Mucosa of descending colon (tissue), 3 donors: ENCODE data around the gene KMT5C. TPM values are rescaled to one million over a fixed set of nuclear protein-coding genes. Genes with fewer than 3 reads are reported as not detected.
A peak's percentile ranks its signal among the peaks of the same experiment; 100 is the strongest.

Experiments used
- ATAC-seq: fragments of 200-7000 bp; cut with Tn5 transposase; one replicate; pipeline ENCODE4 v1.9.1; 2020; ENCODE audit warnings: mild to moderate bottlenecking, moderate library complexity
- DNase-seq, 3 donors: peaks; one replicate each; pipeline ENCODE4 v3.0.0-alpha.2; 2020
- H3K36me3 ChIP-seq: fragments of 200-600 bp; one replicate; pipeline ENCODE4 v1.8.0; 2021; ENCODE audit warnings: low read depth, mild to moderate bottlenecking
- H3K4me1 ChIP-seq: fragments of 200-600 bp; one replicate; pipeline ENCODE4 v1.8.0; 2021; ENCODE audit warnings: low read depth, mild to moderate bottlenecking
- H3K4me3 ChIP-seq: fragments of 200-600 bp; one replicate; pipeline ENCODE4 v1.8.0; 2021; ENCODE audit warnings: mild to moderate bottlenecking
- H3K9me3 ChIP-seq: fragments of 200-600 bp; one replicate; pipeline ENCODE4 v1.8.0; 2021; ENCODE audit warnings: mild to moderate bottlenecking
- CTCF ChIP-seq: fragments of 200-600 bp; IDR thresholded peaks from one replicate; pipeline ENCODE4 v1.8.0; 2022; ENCODE audit warnings: antibody characterized with exemption, mild to moderate bottlenecking
- intact Hi-C, 2 donors: fragments of 100-400 bp; cut with DNase I in 1 of 2; cut with micrococcal nuclease in 1 of 2; formaldehyde crosslinking; loops; one replicate each; pipeline versions ENCODE4 v1.11.0 to v1.11.1; 2022; cut with DNase I, micrococcal nuclease
- total RNA-seq, 3 donors: library from RNA; stranded (reverse); fragmentation: NEBNext Ultra II Directional in 2 of 3; extraction: Animal tissue kit (Norgen Biotek cat#: 25700) in 2 of 3; gene quantifications; one replicate each; pipeline versions ENCODE4 v1.2.1 to v1.2.4, GENCODE V29; 2021 to 2023
- donor health status: DM: no; HTN: no; CAD: no; lungs with moderate emphysema.
- donor health status: DM: no; HTN: no; CAD: no.
- donor health status: DM: no; HTN: yes; CAD: no.

KMT5C gene
- total RNA-seq, 3 donors from 2014 or later, result 14.7 to 19.3 (median 16.5) TPM

GRCh38 chr19:55345101-55345817 is 5.6 kb downstream of the KMT5C start:
- no peak for ATAC-seq
- DNase-seq, result no peak
- Histone ChIP-seq H3K4me1 (peaks cover 19% of the 10 kb centered on the region), H3K4me3 (no peak overlapping the region), H3K36me3 (no peaks in the 10 kb centered on the region), H3K9me3 (no peaks in the 10 kb centered on the region)
- intact Hi-C loops, result no loop called here
- TF ChIP-seq CTCF, result no peak

- Histone ChIP-seq H3K36me3 (no peaks in the 10 kb centered on the region), H3K4me1 (peaks cover 13% of the 10 kb centered on the region), H3K9me3 (no peaks in the 10 kb centered on the region), H3K4me3 (no peak overlapping the region)
- DNase-seq (peak; percentile 72 to 84 (median 78)), ATAC-seq (peak; percentile 72)
- intact Hi-C loops, result no loop called here
- TF ChIP-seq CTCF, result no peak
Measured at GRCh38 chr19:55345818-55346724, 6.4 kb downstream of the KMT5C start.

GRCh38 chr19:55346725-55347441 is 7.2 kb downstream of the KMT5C start:
- Histone ChIP-seq H3K4me3 (no peak overlapping the region), H3K36me3 (no peaks in the 10 kb centered on the region), H3K9me3 (no peaks in the 10 kb centered on the region), H3K4me1 (peaks cover 8% of the 10 kb centered on the region)
- intact Hi-C loops, result no loop called here
- TF ChIP-seq CTCF, result no peak
- DNase-seq (peak in 1 of 3 donors; percentile 52), ATAC-seq (no peak)

- H3K9me3 ChIP-seq, result no peaks in the 10 kb centered on the region
- H3K4me1 ChIP-seq, result peaks cover 8% of the 10 kb centered on the region
- intact Hi-C loops, result no loop called here
- TF ChIP-seq CTCF, result no peak
- no peak overlapping the region for H3K4me3 ChIP-seq
- no peaks in the 10 kb centered on the region for H3K36me3 ChIP-seq
- DNase-seq (peak in 1 of 3 donors; percentile 42), ATAC-seq (no peak)
Measured at GRCh38 chr19:55347442-55348009, 7.8 kb downstream of the KMT5C start.

GRCh38 chr19:55348317-55349034 is 8.8 kb downstream of the KMT5C start:
- intact Hi-C loops, result no loop called here
- H3K9me3 ChIP-seq, result no peaks in the 10 kb centered on the region
- TF ChIP-seq CTCF, result no peak
- ATAC-seq, result no peak
- H3K36me3 ChIP-seq, result no peaks in the 10 kb centered on the region
- H3K4me1 ChIP-seq, result peaks cover 13% of the 10 kb centered on the region
- no peak for DNase-seq
- H3K4me3 ChIP-seq, result no peak overlapping the region
